Aorta (tissue), 5 donors: ENCODE measurements around the gene NCBP2L. TPM values are rescaled to one million over a fixed set of nuclear protein-coding genes. Genes with fewer than 3 reads are reported as not detected.

Experiments
- ATAC-seq: fragments of 200-7000 bp; cut with Tn5 transposase; one replicate; pipeline ENCODE4 v1.9.1; 2022; ENCODE audit warnings: moderate library complexity; ENCODE audit not compliant: low FRiP score
- DNase-seq, 2 donors: peaks; one replicate each; pipeline ENCODE4 v3.0.0-alpha.2; 2020
- H3K27ac ChIP-seq, 2 donors: one replicate each; pipeline ENCODE4 v1.5.1; 2013; ENCODE audit warnings: low read length in 2 of 2, mild to moderate bottlenecking in 2 of 2, moderate library complexity in 2 of 2, control low read depth in 1 of 2, inconsistent platforms in 1 of 2, low read depth in 1 of 2
- H3K27me3 ChIP-seq, 2 donors: one replicate each; pipeline ENCODE4 v1.6.1; 2013; ENCODE audit warnings: control low read depth in 1 of 2, low read length in 1 of 2, mild to moderate bottlenecking in 1 of 2, moderate library complexity in 1 of 2; ENCODE audit not compliant: insufficient read depth in 2 of 2, control insufficient read depth in 1 of 2
- H3K36me3 ChIP-seq, 2 donors: one replicate each; pipeline ENCODE4 v1.6.1; 2013; ENCODE audit warnings: control low read depth in 1 of 2, low read length in 1 of 2, mild to moderate bottlenecking in 1 of 2; ENCODE audit not compliant: insufficient read depth in 2 of 2, control insufficient read depth in 1 of 2
- H3K4me1 ChIP-seq, 2 donors: one replicate each; pipeline ENCODE4 v1.6.1; 2013; ENCODE audit warnings: low read length in 2 of 2, control low read depth in 1 of 2, mild to moderate bottlenecking in 1 of 2, moderate library complexity in 1 of 2; ENCODE audit not compliant: insufficient read depth in 2 of 2, control insufficient read depth in 1 of 2
- H3K4me3 ChIP-seq, 2 donors: one replicate each; pipeline ENCODE4 v1.5.1; 2013; ENCODE audit warnings: low read length in 2 of 2, control low read depth in 1 of 2, mild to moderate bottlenecking in 1 of 2
- H3K9me3 ChIP-seq: one replicate; pipeline ENCODE4 v1.6.1; 2013; ENCODE audit warnings: mild to moderate bottlenecking, low read length; ENCODE audit not compliant: control insufficient read depth
- WGBS, 2 donors: extraction: QIAGEN DNeasy Blood & Tissue Kit; methylation state at CpG; one replicate each; pipeline ENCODE4 v1.1.7; 2013; 5-methylcytosine and 5-hydroxymethylcytosine counted together
- intact Hi-C, 2 donors: fragments of 100-400 bp; cut with DNase I; formaldehyde crosslinking; loops; one replicate each; pipeline versions ENCODE4 v1.14.2 to v1.15.0; 2022
- long read RNA-seq, 2 donors: library from polyadenylated mRNA; unstranded; transcript quantifications; one replicate each; pipeline ENCODE4 v2.0.0, GENCODE V29; 2020 to 2021
- polyA plus RNA-seq, 2 donors: library from polyadenylated mRNA; stranded (reverse); fragments of 200-250 nt; gene quantifications; one replicate each; pipeline ENCODE4 v1.2.3, GENCODE V29; 2013
- total RNA-seq, 2 donors: library from RNA; stranded (reverse); fragmentation: NEBNext Ultra II Directional; extraction: Animal tissue kit (Norgen Biotek cat#: 25700); gene quantifications; one replicate each; pipeline ENCODE4 v1.2.1, GENCODE V29; 2021
- donor health status: healthy with polysubstance abuse.
- donor health status: Bipolar disorder and iron deficiency.
- donor health status: DM: no; HTN: no; CAD: no.
- donor health status: DM: no; HTN: no; CAD: no.
- donor health status: DM: yes; HTN: yes; CAD: no.

NCBP2L gene
- total RNA-seq (not detected), polyA plus RNA-seq (not detected)
- long read RNA-seq, donor 1: 0 reads
- long read RNA-seq, donor 2: 0 reads

DNA sequence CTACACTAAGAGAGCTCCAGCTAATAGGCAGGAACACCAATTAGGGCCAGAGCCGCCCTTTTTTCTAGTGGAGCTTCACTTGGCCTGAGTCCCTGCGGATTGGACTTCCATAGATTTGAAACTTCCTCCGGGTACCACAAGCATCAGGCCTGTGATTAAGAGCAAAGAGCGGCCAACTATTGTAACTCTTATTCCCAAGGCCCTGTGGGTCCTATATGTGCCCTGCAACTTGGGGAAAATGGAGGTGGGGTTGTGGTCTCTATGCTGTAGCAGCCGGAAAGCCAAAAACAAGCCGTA lies at the start of gene NCBP2L:
TSS of gene NCBP2L (plus strand) at position 198 of the 297 bp plus-strand sequence. CDS start 16,488 bp downstream, outside the sequence.
- Histone ChIP-seq H3K4me3 (peak within 1 kb of the TSS in 1 of 2 donors; percentile 32), H3K27me3 (no peaks in the 10 kb centered on the region), H3K4me1 (peaks cover 0 to 2% of the 10 kb centered on the region in 2 donors), H3K36me3 (no peaks in the 10 kb centered on the region), H3K27ac (no peak within 1 kb of the TSS), H3K9me3 (no peaks in the 10 kb centered on the region)
- WGBS, 2 donors: 59 to 63% methylated on average over 6 of the region's 6 CpGs
- intact Hi-C loops: loop anchor here (2.0 to 5.0 kb wide), 4 partner anchors 59 to 120 kb away; no protein-coding TSS in a partner anchor
- no peak for ATAC-seq
- no peak for DNase-seq

DNA sequence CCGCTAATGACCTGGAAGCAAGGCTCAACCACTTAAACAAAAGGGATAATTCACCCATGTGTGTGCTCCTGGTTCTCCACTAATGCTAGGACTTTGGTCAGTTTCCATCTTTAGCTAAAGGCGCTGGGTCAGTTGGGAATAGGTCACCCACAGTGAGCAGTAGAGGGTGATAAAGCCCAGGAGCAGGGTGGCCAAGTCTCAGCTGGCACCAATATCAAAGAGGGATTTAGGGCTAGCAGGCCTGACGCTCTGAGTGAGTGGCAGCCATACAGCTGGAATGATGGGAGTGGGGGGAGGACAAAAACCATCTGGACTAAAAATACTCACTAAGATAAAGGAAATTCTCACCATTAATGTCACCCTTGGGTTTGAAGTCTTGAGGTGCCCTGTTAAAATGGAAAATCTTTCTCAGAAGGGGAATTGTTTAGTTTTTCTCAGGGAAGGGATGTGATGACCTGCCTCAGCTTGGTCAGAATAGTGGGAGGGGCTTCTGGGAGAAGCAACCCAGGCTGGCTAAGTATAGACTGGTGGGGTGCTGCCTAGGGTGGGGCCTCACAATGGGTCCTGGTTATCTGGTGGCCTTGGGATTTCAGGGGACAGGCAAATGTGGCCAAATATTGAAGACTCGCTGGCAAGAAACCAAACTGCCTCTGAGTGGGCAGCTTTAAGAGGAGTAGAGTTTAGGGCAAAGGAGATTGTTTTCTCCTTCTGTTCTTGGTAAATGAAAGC lies 49.0 kb upstream of the NCBP2L start:
- intact Hi-C loops: no loop called here
- DNase-seq (peak in 1 of 2 donors; percentile 30), ATAC-seq (no peak)
- Histone ChIP-seq H3K36me3 (no peaks in the 10 kb centered on the region), H3K4me1 (peaks cover 0 to 5% of the 10 kb centered on the region in 2 donors), H3K9me3 (no peaks in the 10 kb centered on the region), H3K27ac (peak overlapping the region in 1 of 2 donors; percentile 80), H3K27me3 (no peaks in the 10 kb centered on the region), H3K4me3 (no peak overlapping the region)
- WGBS, 2 donors: 61 to 62% methylated on average over 4 of the region's 4 CpGs

DNA sequence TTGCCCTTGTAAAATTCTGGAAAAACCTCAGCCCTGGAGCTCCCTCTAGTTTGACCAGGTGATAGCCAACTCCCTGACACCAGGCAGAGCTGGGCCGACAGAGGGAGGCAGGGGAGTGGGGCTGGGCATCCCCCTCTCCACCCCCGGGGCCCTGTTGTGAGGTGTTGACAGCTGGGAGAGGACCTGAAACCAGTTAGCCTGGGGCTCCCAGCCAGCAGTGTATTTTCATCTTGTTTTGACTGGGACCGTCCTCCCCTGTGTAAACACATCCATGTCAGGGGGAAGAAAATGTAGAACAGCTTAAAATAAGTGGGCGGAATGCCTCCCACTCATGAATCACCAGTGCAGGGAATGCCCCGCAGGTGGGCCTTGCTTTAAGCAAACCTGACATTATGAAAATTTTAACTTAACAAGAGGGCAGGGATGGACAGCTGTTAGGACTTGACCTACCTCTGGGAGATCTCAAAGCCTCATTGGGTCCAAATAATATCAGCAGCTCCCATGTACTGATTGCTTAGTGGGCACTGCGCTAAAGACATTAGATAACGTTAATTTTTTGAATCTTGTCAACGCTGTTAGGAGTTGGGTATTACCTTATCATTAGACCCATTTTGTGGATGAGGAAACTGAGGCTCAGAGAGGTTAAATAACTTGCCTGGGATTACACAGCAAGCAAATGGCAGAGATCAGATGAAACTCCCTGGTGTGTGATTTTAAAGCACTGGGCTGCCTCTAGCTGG lies 47.8 kb upstream of the NCBP2L start:
- no peaks in the 10 kb centered on the region for H3K27me3 ChIP-seq
- H3K4me1 ChIP-seq: peaks cover 0 to 5% of the 10 kb centered on the region in 2 donors
- peak overlapping the region in 1 of 2 donors; percentile 80 for H3K27ac ChIP-seq
- intact Hi-C loops: no loop called here
- DNase-seq: peak in 1 of 2 donors; percentile 72
- no peaks in the 10 kb centered on the region for H3K9me3 ChIP-seq
- no peak overlapping the region for H3K4me3 ChIP-seq
- WGBS, 2 donors: 40 to 51% methylated on average over 8 of the region's 8 CpGs
- ATAC-seq: no peak
- no peaks in the 10 kb centered on the region for H3K36me3 ChIP-seq

DNA sequence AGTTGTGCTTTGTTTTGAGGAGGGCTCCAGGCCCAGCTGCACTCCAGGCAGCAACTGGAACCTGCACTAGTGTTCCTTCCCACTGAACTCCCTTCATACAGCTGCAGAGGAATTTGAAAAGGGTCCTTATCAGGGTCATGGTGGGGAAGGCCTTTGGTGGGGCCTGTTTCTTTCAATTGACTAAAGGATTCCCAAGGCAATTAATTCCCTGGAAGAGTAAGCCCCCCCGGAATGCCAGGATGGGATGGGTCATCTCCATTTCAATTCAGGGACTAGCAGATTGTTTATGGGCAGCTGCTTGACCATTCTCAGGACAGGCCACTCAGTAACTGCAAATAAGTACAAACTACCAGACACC lies 47.3 kb upstream of the NCBP2L start:
- DNase-seq (peak in 1 of 2 donors; percentile 24), ATAC-seq (no peak)
- 63 to 76% methylated on average over 1 of the region's 1 CpG for WGBS, 2 donors
- no peaks in the 10 kb centered on the region for H3K9me3 ChIP-seq
- H3K4me3 ChIP-seq: no peak overlapping the region
- H3K27me3 ChIP-seq: no peaks in the 10 kb centered on the region
- H3K4me1 ChIP-seq: peaks cover 0 to 5% of the 10 kb centered on the region in 2 donors
- intact Hi-C loops: no loop called here
- H3K36me3 ChIP-seq: no peaks in the 10 kb centered on the region
- peak overlapping the region in 1 of 2 donors; percentile 80 for H3K27ac ChIP-seq

DNA sequence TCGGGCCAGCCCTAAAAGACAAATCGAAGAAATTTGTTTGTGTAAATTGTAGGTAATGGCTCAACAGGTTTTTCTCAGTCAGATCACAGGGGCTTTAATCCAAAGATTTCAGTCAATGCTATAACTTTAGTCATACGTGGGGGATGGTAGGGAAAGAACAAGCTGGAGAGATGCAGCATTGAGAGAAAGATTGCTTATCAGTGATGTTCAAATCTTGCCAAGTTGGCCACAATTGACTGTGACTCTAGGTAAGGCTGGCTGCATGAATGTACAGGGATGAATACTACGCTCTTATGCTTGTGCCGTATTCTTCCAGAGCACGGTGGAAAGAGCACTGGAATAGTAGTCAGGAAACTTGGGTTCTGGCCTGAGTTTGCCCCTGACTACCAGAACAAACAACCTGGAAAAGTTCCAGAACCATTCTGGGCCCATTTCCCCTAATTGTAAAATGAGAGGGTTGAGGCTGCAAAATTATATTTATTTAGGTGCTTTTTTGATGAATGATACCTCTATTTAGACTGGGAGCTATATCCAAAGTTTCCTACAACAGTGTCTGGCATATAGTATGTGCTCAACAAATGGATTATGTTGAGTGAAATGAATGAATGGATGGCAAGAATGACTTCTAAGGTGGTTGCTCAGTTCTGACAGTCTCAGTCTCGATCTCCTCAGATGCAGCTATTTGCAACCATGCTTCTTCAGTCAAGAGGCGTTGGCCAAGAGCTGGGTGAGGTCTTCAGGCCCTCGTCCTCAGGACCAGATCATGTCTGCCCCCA lies 46.4 kb upstream of the NCBP2L start:
- peak overlapping the region in 1 of 2 donors; percentile 80 for H3K27ac ChIP-seq
- no peaks in the 10 kb centered on the region for H3K27me3 ChIP-seq
- no peak overlapping the region for H3K4me3 ChIP-seq
- no peak for DNase-seq
- peaks cover 0 to 5% of the 10 kb centered on the region in 2 donors for H3K4me1 ChIP-seq
- WGBS, 2 donors: 57 to 59% methylated on average over 9 of the region's 9 CpGs
- H3K9me3 ChIP-seq: no peaks in the 10 kb centered on the region
- intact Hi-C loops: no loop called here
- H3K36me3 ChIP-seq: no peaks in the 10 kb centered on the region
- ATAC-seq: no peak

DNA sequence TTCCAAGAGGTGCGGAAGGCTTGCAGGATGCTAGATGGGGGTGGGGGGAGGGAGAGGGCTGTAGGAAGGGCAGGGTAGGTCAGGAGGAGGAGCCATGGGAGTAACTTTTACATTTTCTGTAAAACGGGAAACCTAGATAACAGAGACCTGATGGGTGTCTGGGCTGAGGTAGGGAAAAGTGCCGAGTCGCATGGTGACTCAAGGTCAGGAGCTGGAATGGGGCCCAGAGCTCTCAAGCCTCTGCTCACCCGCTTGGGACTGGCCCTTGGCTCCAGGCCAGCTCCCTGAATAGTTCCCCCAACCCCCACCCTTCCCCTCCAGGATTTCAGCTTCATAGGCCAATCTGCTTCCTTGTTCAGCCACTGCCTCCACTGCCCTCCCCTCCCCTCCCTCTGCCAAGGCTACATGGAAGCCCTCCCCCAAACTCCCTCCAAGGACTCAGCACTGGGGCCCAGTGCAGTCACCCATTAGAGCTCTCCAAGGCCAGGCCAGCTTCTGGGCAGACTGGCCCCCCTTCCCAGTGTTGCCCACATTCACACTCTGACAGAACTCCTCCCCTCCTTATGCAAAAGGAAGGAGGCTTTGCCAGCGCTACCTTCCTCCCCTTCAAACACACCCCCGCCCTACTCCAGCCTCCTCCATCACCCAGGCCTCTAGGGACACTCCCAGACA lies 45.6 kb upstream of the NCBP2L start:
- ATAC-seq: peak; percentile 89
- Histone ChIP-seq H3K27me3 (no peaks in the 10 kb centered on the region), H3K27ac (peak overlapping the region in 1 of 2 donors; percentile 80), H3K36me3 (no peaks in the 10 kb centered on the region), H3K9me3 (no peaks in the 10 kb centered on the region), H3K4me3 (no peak overlapping the region), H3K4me1 (peaks cover 0 to 5% of the 10 kb centered on the region in 2 donors)
- DNase-seq: peak; percentile 93 to 94
- intact Hi-C loops: no loop called here
- WGBS, 2 donors: 7 to 24% methylated on average over 7 of the region's 7 CpGs

DNA sequence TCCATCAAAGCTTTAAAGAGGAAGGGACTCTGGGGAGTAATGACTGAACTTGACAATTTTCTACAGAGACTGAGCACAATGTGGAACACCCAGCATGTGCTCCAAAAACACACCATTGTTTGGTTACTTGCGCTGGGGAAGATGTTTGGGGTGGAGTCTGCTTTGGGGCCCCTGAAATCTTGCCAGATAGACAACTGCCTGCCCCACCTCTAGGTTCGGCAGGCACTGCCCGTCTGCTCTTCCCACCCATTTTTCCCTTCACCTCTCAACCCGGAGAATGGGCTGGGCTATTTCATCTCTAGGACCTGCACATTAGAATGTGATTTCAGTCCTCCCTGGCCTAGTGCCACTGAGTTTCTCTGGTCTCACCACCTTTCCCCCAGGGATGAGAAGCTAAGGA lies 43.8 kb upstream of the NCBP2L start:
- Histone ChIP-seq H3K9me3 (no peaks in the 10 kb centered on the region), H3K4me3 (no peak overlapping the region), H3K36me3 (no peaks in the 10 kb centered on the region), H3K27ac (no peak overlapping the region), H3K27me3 (no peaks in the 10 kb centered on the region), H3K4me1 (peaks cover 0 to 3% of the 10 kb centered on the region in 2 donors)
- 75 to 96% methylated on average over 4 of the region's 4 CpGs for WGBS, 2 donors
- ATAC-seq (no peak), DNase-seq (peak in 1 of 2 donors; percentile 5)
- intact Hi-C loops: no loop called here

DNA sequence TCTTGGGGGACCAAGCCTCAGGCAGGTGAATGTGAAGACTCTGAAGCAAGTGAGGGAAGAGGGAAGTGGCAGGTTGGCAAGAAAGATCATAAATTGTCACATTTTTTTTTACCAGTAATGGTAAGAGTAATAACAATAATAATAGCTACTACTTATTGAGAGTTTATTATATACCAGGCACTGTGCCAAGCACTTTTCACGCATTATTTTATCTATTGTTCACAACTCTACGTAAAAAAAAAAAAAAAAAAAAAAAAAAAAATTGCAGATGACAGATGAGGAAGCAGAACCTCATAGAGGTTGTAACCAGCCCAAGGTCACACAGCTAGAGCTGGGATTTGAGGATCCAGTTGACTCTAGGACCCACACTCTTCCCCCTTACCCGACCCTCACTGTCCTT lies 42.9 kb upstream of the NCBP2L start:
- ATAC-seq: no peak
- H3K4me3 ChIP-seq: no peak overlapping the region
- no peak overlapping the region for H3K27ac ChIP-seq
- H3K36me3 ChIP-seq: no peaks in the 10 kb centered on the region
- H3K27me3 ChIP-seq: no peaks in the 10 kb centered on the region
- no peak for DNase-seq
- intact Hi-C loops: no loop called here
- peaks cover 0 to 3% of the 10 kb centered on the region in 2 donors for H3K4me1 ChIP-seq
- 88 to 89% methylated on average over 3 of the region's 3 CpGs for WGBS, 2 donors
- H3K9me3 ChIP-seq: no peaks in the 10 kb centered on the region
